KMS-11 (cell line): ENCODE measurements around the gene BACE1.

Source experiments
- H2AFZ ChIP-seq: fragments of 200-600 bp; sonication (generic); 2 replicates; pipeline ENCODE4 v1.6.1; 2016; ENCODE audit warnings: antibody characterized with exemption, mixed run types, low read depth
- H3K27ac ChIP-seq: fragments of 200-600 bp; sonication (generic); 2 replicates; pipeline ENCODE4 v1.6.1; 2016; ENCODE audit warnings: mild to moderate bottlenecking, mixed run types
- H3K27me3 ChIP-seq: fragments of 200-600 bp; sonication (generic); 2 replicates; pipeline ENCODE4 v1.6.1; 2017; ENCODE audit warnings: mild to moderate bottlenecking, low read depth, mixed run types, moderate library complexity; ENCODE audit not compliant: insufficient read depth
- H3K36me3 ChIP-seq: fragments of 200-600 bp; sonication (generic); 2 replicates; pipeline ENCODE4 v1.6.1; 2017; ENCODE audit warnings: mild to moderate bottlenecking, mixed run types; ENCODE audit not compliant: insufficient read depth
- H3K4me1 ChIP-seq: fragments of 200-600 bp; sonication (generic); 2 replicates; pipeline ENCODE4 v1.6.1; 2016; ENCODE audit warnings: mild to moderate bottlenecking, low read depth, mixed run types; ENCODE audit not compliant: poor library complexity, severe bottlenecking
- H3K4me2 ChIP-seq: fragments of 200-600 bp; sonication (generic); 2 replicates; pipeline ENCODE4 v1.7.0; 2016; ENCODE audit warnings: mild to moderate bottlenecking, mixed run types
- H3K4me3 ChIP-seq: fragments of 200-600 bp; sonication (generic); IDR thresholded peaks from 2 replicates; pipeline ENCODE4 v1.6.1; 2017; ENCODE audit warnings: low read depth, low read length, mixed read lengths; ENCODE audit not compliant: insufficient read depth
- H3K79me2 ChIP-seq: fragments of 200-600 bp; sonication (generic); 2 replicates; pipeline ENCODE4 v1.6.1; 2016; ENCODE audit warnings: low read depth, mixed run types; ENCODE audit not compliant: insufficient read depth
- H3K9ac ChIP-seq: fragments of 200-600 bp; sonication (generic); 2 replicates; pipeline ENCODE4 v1.6.1; 2016; ENCODE audit warnings: mild to moderate bottlenecking, mixed run types
- H4K20me1 ChIP-seq: fragments of 200-600 bp; sonication (generic); 2 replicates; pipeline ENCODE4 v1.6.1; 2016; ENCODE audit warnings: mild to moderate bottlenecking, mixed run types; ENCODE audit not compliant: insufficient read depth
- CTCF ChIP-seq: fragments of 200-600 bp; sonication (generic); conservative IDR thresholded peaks from 2 replicates; pipeline ENCODE4 v1.6.1; 2017; ENCODE audit warnings: low read depth, mild to moderate bottlenecking, antibody characterized with exemption, low read length, moderate library complexity, mixed read lengths

The BACE1 gene

GRCh38 chr11:117287668-117288067, 28.4 kb downstream of the BACE1 start:
- no peak for TF ChIP-seq CTCF
- Histone ChIP-seq H2AFZ (no peak overlapping the region), H3K4me1 (peaks cover 4% of the 10 kb centered on the region), H3K4me2 (no peak overlapping the region), H3K27me3 (no peaks in the 10 kb centered on the region), H3K9ac (no peak overlapping the region), H3K36me3 (no peaks in the 10 kb centered on the region), H3K4me3 (no peak overlapping the region), H4K20me1 (no peaks in the 10 kb centered on the region), H3K27ac (no peak overlapping the region), H3K79me2 (no peaks in the 10 kb centered on the region)

- Histone ChIP-seq H3K4me2 (no peak overlapping the region), H3K27me3 (no peaks in the 10 kb centered on the region), H3K36me3 (no peaks in the 10 kb centered on the region), H3K9ac (no peak overlapping the region), H3K4me1 (no peaks in the 10 kb centered on the region), H3K27ac (no peak overlapping the region), H3K79me2 (no peaks in the 10 kb centered on the region), H3K4me3 (no peak overlapping the region), H4K20me1 (no peaks in the 10 kb centered on the region), H2AFZ (no peak overlapping the region)
- TF ChIP-seq CTCF = no peak
These were observed 29.5 kb downstream of the BACE1 start for GRCh38 chr11:117286588-117286987.

GRCh38 chr11:117284053-117284452, 32.0 kb downstream of the BACE1 start:
- no peak overlapping the region for H3K27ac ChIP-seq
- no peak for TF ChIP-seq CTCF
- H2AFZ ChIP-seq = no peak overlapping the region
- no peaks in the 10 kb centered on the region for H3K79me2 ChIP-seq
- H3K4me2 ChIP-seq = no peak overlapping the region
- no peaks in the 10 kb centered on the region for H4K20me1 ChIP-seq
- H3K36me3 ChIP-seq = no peaks in the 10 kb centered on the region
- H3K4me1 ChIP-seq = no peaks in the 10 kb centered on the region
- H3K9ac ChIP-seq = no peak overlapping the region
- H3K27me3 ChIP-seq = no peaks in the 10 kb centered on the region
- H3K4me3 ChIP-seq = no peak overlapping the region

GRCh38 chr11:117282956-117283355, 33.1 kb downstream of the BACE1 start:
- Histone ChIP-seq H3K79me2 (no peaks in the 10 kb centered on the region), H4K20me1 (no peaks in the 10 kb centered on the region), H3K27ac (no peak overlapping the region), H3K4me1 (no peaks in the 10 kb centered on the region), H3K4me3 (no peak overlapping the region), H3K4me2 (no peak overlapping the region), H3K36me3 (no peaks in the 10 kb centered on the region), H2AFZ (no peak overlapping the region), H3K9ac (no peak overlapping the region), H3K27me3 (no peaks in the 10 kb centered on the region)
- no peak for TF ChIP-seq CTCF

GRCh38 chr11:117281869-117282268, 34.2 kb downstream of the BACE1 start:
- Histone ChIP-seq H3K27me3 (no peaks in the 10 kb centered on the region), H3K4me2 (no peak overlapping the region), H3K4me1 (no peaks in the 10 kb centered on the region), H3K27ac (no peak overlapping the region), H3K36me3 (no peaks in the 10 kb centered on the region), H3K79me2 (no peaks in the 10 kb centered on the region), H3K4me3 (no peak overlapping the region), H4K20me1 (no peaks in the 10 kb centered on the region), H3K9ac (no peak overlapping the region), H2AFZ (no peak overlapping the region)
- no peak for TF ChIP-seq CTCF
